T-helper 2 cell treated with Interferon-gamma antibody and Interleukin-4, amounts not matched to agents 5 μg/mL and 100 μg/mL, for 36 hours (primary cell): ENCODE measurements around the gene CHGA.

Source experiments
- DNase-seq: peaks from one replicate; pipeline ENCODE4 v3.0.0; 2021; ENCODE audit warnings: low spot score
- H3K27ac Mint-ChIP-seq: one replicate; pipeline ENCODE4 v1.8.0; 2021; ENCODE audit warnings: mild to moderate bottlenecking, mixed read lengths
- H3K27me3 Mint-ChIP-seq: one replicate; pipeline ENCODE4 v1.8.0; 2021; ENCODE audit warnings: low read depth, mixed read lengths
- H3K36me3 Mint-ChIP-seq: one replicate; pipeline ENCODE4 v1.8.0; 2021; ENCODE audit warnings: low read depth, mixed read lengths
- H3K4me1 Mint-ChIP-seq: one replicate; pipeline ENCODE4 v1.8.0; 2021; ENCODE audit warnings: low read depth, mixed read lengths
- H3K4me3 Mint-ChIP-seq: one replicate; pipeline ENCODE4 v1.8.0; 2022; ENCODE audit warnings: mild to moderate bottlenecking, moderate library complexity, mixed read lengths
- H3K9me3 Mint-ChIP-seq: one replicate; pipeline ENCODE4 v1.8.0; 2021; ENCODE audit warnings: mixed read lengths

The CHGA gene

GRCh38 chr14:92961567-92961855 is 38.6 kb downstream of the CHGA start:
- H3K9me3 Mint-ChIP-seq = no peaks in the 10 kb centered on the region
- H3K27me3 Mint-ChIP-seq = no peaks in the 10 kb centered on the region
- H3K4me3 Mint-ChIP-seq = no peak overlapping the region
- no peak overlapping the region for H3K27ac Mint-ChIP-seq
- H3K36me3 Mint-ChIP-seq = peaks cover 2% of the 10 kb centered on the region
- DNase-seq = no peak
- H3K4me1 Mint-ChIP-seq = no peaks in the 10 kb centered on the region

- no peak overlapping the region for H3K4me3 Mint-ChIP-seq
- no peaks in the 10 kb centered on the region for H3K27me3 Mint-ChIP-seq
- no peaks in the 10 kb centered on the region for H3K9me3 Mint-ChIP-seq
- H3K36me3 Mint-ChIP-seq = peaks cover 2% of the 10 kb centered on the region
- no peak for DNase-seq
- H3K4me1 Mint-ChIP-seq = no peaks in the 10 kb centered on the region
- H3K27ac Mint-ChIP-seq = no peak overlapping the region
Observed at GRCh38 chr14:92962031-92962830, 39.3 kb downstream of the CHGA start.

GRCh38 chr14:92962831-92963095 is 39.8 kb downstream of the CHGA start:
- Mint-ChIP-seq H3K4me1 (no peaks in the 10 kb centered on the region), H3K36me3 (peaks cover 2% of the 10 kb centered on the region), H3K27ac (no peak overlapping the region), H3K9me3 (peaks cover 4% of the 10 kb centered on the region), H3K4me3 (no peak overlapping the region), H3K27me3 (no peaks in the 10 kb centered on the region)
- DNase-seq = no peak

- Mint-ChIP-seq H3K4me1 (no peaks in the 10 kb centered on the region), H3K27ac (no peak overlapping the region), H3K27me3 (no peaks in the 10 kb centered on the region), H3K4me3 (no peak overlapping the region), H3K36me3 (peaks cover 2% of the 10 kb centered on the region), H3K9me3 (peaks cover 4% of the 10 kb centered on the region)
- no peak for DNase-seq
Observed at GRCh38 chr14:92963301-92964123, 40.6 kb downstream of the CHGA start.

- Mint-ChIP-seq H3K27ac (no peak overlapping the region), H3K4me1 (no peaks in the 10 kb centered on the region), H3K4me3 (no peak overlapping the region), H3K36me3 (peaks cover 2% of the 10 kb centered on the region), H3K27me3 (no peaks in the 10 kb centered on the region), H3K9me3 (peaks cover 4% of the 10 kb centered on the region)
- DNase-seq = no peak
Observed at GRCh38 chr14:92964124-92965109, 41.5 kb downstream of the CHGA start.

GRCh38 chr14:92965281-92965680 is 42.3 kb downstream of the CHGA start:
- no peak for DNase-seq
- Mint-ChIP-seq H3K27ac (no peak overlapping the region), H3K4me3 (no peak overlapping the region), H3K4me1 (no peaks in the 10 kb centered on the region), H3K36me3 (peaks cover 2% of the 10 kb centered on the region), H3K27me3 (no peaks in the 10 kb centered on the region), H3K9me3 (peaks cover 4% of the 10 kb centered on the region)

GRCh38 chr14:92967346-92967926 is 44.5 kb downstream of the CHGA start:
- peaks cover 4% of the 10 kb centered on the region for H3K9me3 Mint-ChIP-seq
- DNase-seq = no peak
- H3K36me3 Mint-ChIP-seq = no peaks in the 10 kb centered on the region
- H3K4me1 Mint-ChIP-seq = no peaks in the 10 kb centered on the region
- H3K27ac Mint-ChIP-seq = no peak overlapping the region
- H3K4me3 Mint-ChIP-seq = no peak overlapping the region
- no peaks in the 10 kb centered on the region for H3K27me3 Mint-ChIP-seq

GRCh38 chr14:92968291-92969020 is 45.5 kb downstream of the CHGA start:
- DNase-seq = no peak
- peaks cover 9% of the 10 kb centered on the region for H3K9me3 Mint-ChIP-seq
- H3K4me3 Mint-ChIP-seq = no peak overlapping the region
- H3K27me3 Mint-ChIP-seq = no peaks in the 10 kb centered on the region
- H3K36me3 Mint-ChIP-seq = peaks cover 4% of the 10 kb centered on the region
- no peaks in the 10 kb centered on the region for H3K4me1 Mint-ChIP-seq
- no peak overlapping the region for H3K27ac Mint-ChIP-seq

- no peak for DNase-seq
- Mint-ChIP-seq H3K36me3 (peaks cover 5% of the 10 kb centered on the region), H3K4me3 (no peak overlapping the region), H3K4me1 (no peaks in the 10 kb centered on the region), H3K9me3 (peaks cover 9% of the 10 kb centered on the region), H3K27me3 (no peaks in the 10 kb centered on the region), H3K27ac (no peak overlapping the region)
Observed at GRCh38 chr14:92969430-92969829, 46.5 kb downstream of the CHGA start.

GRCh38 chr14:92969871-92970270 is 46.9 kb downstream of the CHGA start:
- H3K36me3 Mint-ChIP-seq = peaks cover 8% of the 10 kb centered on the region
- no peaks in the 10 kb centered on the region for H3K4me1 Mint-ChIP-seq
- H3K27ac Mint-ChIP-seq = no peak overlapping the region
- no peak overlapping the region for H3K4me3 Mint-ChIP-seq
- H3K27me3 Mint-ChIP-seq = no peaks in the 10 kb centered on the region
- H3K9me3 Mint-ChIP-seq = peaks cover 9% of the 10 kb centered on the region
- DNase-seq = no peak

- Mint-ChIP-seq H3K4me3 (no peak overlapping the region), H3K27me3 (no peaks in the 10 kb centered on the region), H3K36me3 (peaks cover 11% of the 10 kb centered on the region), H3K9me3 (peaks cover 10% of the 10 kb centered on the region), H3K4me1 (no peaks in the 10 kb centered on the region), H3K27ac (no peak overlapping the region)
- no peak for DNase-seq
Observed at GRCh38 chr14:92970271-92970670, 47.3 kb downstream of the CHGA start.

- H3K36me3 Mint-ChIP-seq = peaks cover 24% of the 10 kb centered on the region
- no peak overlapping the region for H3K27ac Mint-ChIP-seq
- H3K27me3 Mint-ChIP-seq = no peaks in the 10 kb centered on the region
- H3K9me3 Mint-ChIP-seq = peaks cover 25% of the 10 kb centered on the region
- no peak overlapping the region for H3K4me3 Mint-ChIP-seq
- no peak for DNase-seq
- no peaks in the 10 kb centered on the region for H3K4me1 Mint-ChIP-seq
Observed at GRCh38 chr14:92971601-92972180, 48.7 kb downstream of the CHGA start.

- Mint-ChIP-seq H3K36me3 (peaks cover 39% of the 10 kb centered on the region), H3K27ac (no peak overlapping the region), H3K4me3 (no peak overlapping the region), H3K27me3 (no peaks in the 10 kb centered on the region), H3K9me3 (peaks cover 36% of the 10 kb centered on the region), H3K4me1 (no peaks in the 10 kb centered on the region)
- no peak for DNase-seq
Observed at GRCh38 chr14:92973261-92973797, 50.4 kb downstream of the CHGA start.
